Keratinocyte (primary cell): ENCODE data around the gene GOLIM4. TPM values are rescaled to one million over a fixed set of nuclear protein-coding genes. Genes with fewer than 3 reads are reported as not detected.

Source experiments
- DNase-seq: peaks from one replicate; pipeline ENCODE4 v3.0.0-alpha.2; 2011; ENCODE audit warnings: low read depth, missing footprints, low spot score
- FAIRE-seq: peaks from 2 replicates; lab custom pipeline; 2011; peaks lifted over from hg19 to GRCh38; lab: Jason Lieb, UNC
- H2AFZ ChIP-seq: 2 replicates; pipeline ENCODE4 v1.6.0; 2012; ENCODE audit warnings: low read length, control low read depth, inconsistent platforms; ENCODE audit not compliant: control insufficient read depth
- H3K27ac ChIP-seq: 2 replicates; pipeline ENCODE4 v1.5.1; 2011; ENCODE audit warnings: low read length; ENCODE audit not compliant: control insufficient read depth, insufficient read depth
- H3K27me3 ChIP-seq: 3 replicates; pipeline ENCODE4 v1.6.0; 2011; ENCODE audit warnings: low read length; ENCODE audit not compliant: control insufficient read depth, insufficient read depth; ENCODE audit errors: extremely low read depth
- H3K36me3 ChIP-seq, 2 experiments: 2 replicates in 1 of 2; 3 replicates in 1 of 2; pipeline ENCODE4 v1.5.1; 2011; ENCODE audit warnings: low read length in 2 of 2, mild to moderate bottlenecking in 1 of 2; ENCODE audit not compliant: control insufficient read depth in 2 of 2, insufficient read depth in 2 of 2; ENCODE audit errors: extremely low read depth in 1 of 2
- H3K4me1 ChIP-seq: 3 replicates; pipeline ENCODE4 v1.5.1; 2011; ENCODE audit warnings: low read length; ENCODE audit not compliant: control insufficient read depth, insufficient read depth; ENCODE audit errors: extremely low read depth
- H3K4me2 ChIP-seq: 3 replicates; pipeline ENCODE4 v1.6.0; 2011; ENCODE audit warnings: low read depth, low read length; ENCODE audit not compliant: control insufficient read depth, insufficient read depth; ENCODE audit errors: extremely low read depth
- H3K4me3 ChIP-seq, 3 experiments: fragments of 200-600 bp in 1 of 3; sonication (generic) in 1 of 3; 2 replicates in 2 of 3; 3 replicates in 1 of 3; pipeline ENCODE4 v1.5.1; 2011 to 2016; ENCODE audit warnings: low read length in 3 of 3, mild to moderate bottlenecking in 3 of 3, control low read depth in 2 of 3, inconsistent platforms in 1 of 3, low read depth in 1 of 3, mixed read lengths in 1 of 3, mixed run types in 1 of 3, moderate library complexity in 1 of 3; ENCODE audit not compliant: control insufficient read depth in 2 of 3, insufficient read depth in 2 of 3; ENCODE audit errors: extremely low read depth in 1 of 3
- H3K79me2 ChIP-seq: 2 replicates; pipeline ENCODE4 v1.6.0; 2012; ENCODE audit warnings: low read length; ENCODE audit not compliant: control insufficient read depth, insufficient read depth
- H3K9ac ChIP-seq: 3 replicates; pipeline ENCODE4 v1.6.0; 2011; ENCODE audit warnings: low read length; ENCODE audit not compliant: control insufficient read depth, insufficient read depth; ENCODE audit errors: extremely low read depth
- H3K9me1 ChIP-seq: 3 replicates; pipeline ENCODE4 v1.6.0; 2011; ENCODE audit warnings: low read length; ENCODE audit not compliant: control insufficient read depth, insufficient read depth; ENCODE audit errors: extremely low read depth
- H3K9me3 ChIP-seq: 2 replicates; pipeline ENCODE4 v1.5.1; 2012; ENCODE audit warnings: low read depth, low read length; ENCODE audit not compliant: control insufficient read depth
- H4K20me1 ChIP-seq: 3 replicates; pipeline ENCODE4 v1.6.0; 2011; ENCODE audit warnings: low read length; ENCODE audit not compliant: control insufficient read depth, insufficient read depth; ENCODE audit errors: extremely low read depth
- EZH2 ChIP-seq: IDR thresholded peaks from one replicate; pipeline ENCODE4 v1.6.1; 2012; ENCODE audit warnings: inconsistent platforms, mild to moderate bottlenecking, low read length, moderate library complexity
- dilution Hi-C: fragments of 300-500 bp; cut with MboI; formaldehyde crosslinking; loops from one replicate; pipeline ENCODE4 v1.7.0; 2020; ENCODE audit warnings: low sequenced_read_pairs; ENCODE audit not compliant: extremely low pct_ligation_motif_present
- polyA plus RNA-seq, 5 experiments: library from polyadenylated mRNA; depleted of rRNA in 3 of 5; stranded (reverse) in 3 of 5; stranded (forward) in 1 of 5; unstranded in 1 of 5; fragments of >200 nt; gene quantifications; 1 replicate in 1 of 5; 2 replicates in 3 of 5; 3 replicates in 1 of 5; pipeline versions ENCODE4 v1.2.1 to v1.2.3, GENCODE V29; 2011 to 2012; ENCODE audit warnings: missing spikeins in 2 of 5, low read depth in 1 of 5, low replicate concordance in 1 of 5
- TF ChIP-seq, protein P1 (sequence below), 3 experiments: IDR thresholded peaks in 1 of 3; conservative IDR thresholded peaks in 1 of 3; optimal IDR thresholded peaks in 1 of 3; 2 replicates in 2 of 3; 3 replicates in 1 of 3; pipeline versions ENCODE3 to v1.5.1; 2011; ENCODE audit warnings: low read length in 3 of 3, mild to moderate bottlenecking in 3 of 3, moderate library complexity in 2 of 3, control low read depth in 1 of 3, inconsistent platforms in 1 of 3; ENCODE audit not compliant: insufficient read depth in 2 of 3; ENCODE audit errors: extremely low read depth in 1 of 3

Gene GOLIM4
- polyA plus RNA-seq, 1 donor (not counting 4 experiments of a cell fraction or from before 2014, with no cell fraction given) = 13.4 TPM

DNA sequence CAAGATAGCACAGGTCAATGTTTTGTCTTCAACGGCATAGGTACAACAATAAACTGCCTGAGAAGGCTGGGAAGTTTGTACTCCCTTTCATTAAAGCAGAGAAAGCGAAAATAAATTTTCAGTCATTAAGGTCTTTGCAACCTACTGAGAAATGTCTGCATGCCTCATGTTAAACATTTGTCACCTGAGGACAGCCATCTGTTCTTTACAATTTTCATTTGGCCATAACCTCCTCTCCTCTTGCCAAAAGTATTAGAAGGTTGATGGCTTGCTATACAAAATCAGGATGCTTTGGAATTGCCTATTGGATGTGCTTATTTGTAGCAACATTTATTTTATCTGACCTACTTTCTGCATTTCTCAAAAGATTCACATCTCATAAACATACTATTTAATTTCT, 122.7 kb downstream of the GOLIM4 start:
- Histone ChIP-seq H3K36me3 (no peaks in the 10 kb centered on the region), H3K9ac (no peak overlapping the region), H3K27ac (no peak overlapping the region), H3K4me2 (no peak overlapping the region), H3K27me3 (no peaks in the 10 kb centered on the region), H3K4me3 (no peak overlapping the region), H4K20me1 (no peaks in the 10 kb centered on the region), H3K9me3 (no peaks in the 10 kb centered on the region), H3K9me1 (no peaks in the 10 kb centered on the region), H2AFZ (no peak overlapping the region), H3K79me2 (no peaks in the 10 kb centered on the region), H3K4me1 (no peaks in the 10 kb centered on the region)
- dilution Hi-C loops = no loop called here
- no peak for DNase-seq
- TF ChIP-seq, protein P1, sequence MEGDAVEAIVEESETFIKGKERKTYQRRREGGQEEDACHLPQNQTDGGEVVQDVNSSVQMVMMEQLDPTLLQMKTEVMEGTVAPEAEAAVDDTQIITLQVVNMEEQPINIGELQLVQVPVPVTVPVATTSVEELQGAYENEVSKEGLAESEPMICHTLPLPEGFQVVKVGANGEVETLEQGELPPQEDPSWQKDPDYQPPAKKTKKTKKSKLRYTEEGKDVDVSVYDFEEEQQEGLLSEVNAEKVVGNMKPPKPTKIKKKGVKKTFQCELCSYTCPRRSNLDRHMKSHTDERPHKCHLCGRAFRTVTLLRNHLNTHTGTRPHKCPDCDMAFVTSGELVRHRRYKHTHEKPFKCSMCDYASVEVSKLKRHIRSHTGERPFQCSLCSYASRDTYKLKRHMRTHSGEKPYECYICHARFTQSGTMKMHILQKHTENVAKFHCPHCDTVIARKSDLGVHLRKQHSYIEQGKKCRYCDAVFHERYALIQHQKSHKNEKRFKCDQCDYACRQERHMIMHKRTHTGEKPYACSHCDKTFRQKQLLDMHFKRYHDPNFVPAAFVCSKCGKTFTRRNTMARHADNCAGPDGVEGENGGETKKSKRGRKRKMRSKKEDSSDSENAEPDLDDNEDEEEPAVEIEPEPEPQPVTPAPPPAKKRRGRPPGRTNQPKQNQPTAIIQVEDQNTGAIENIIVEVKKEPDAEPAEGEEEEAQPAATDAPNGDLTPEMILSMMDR (optimal IDR thresholded peaks at IDR 0.05 in 1 of 3, IDR thresholded peaks at IDR 0.05 in 1 of 3, conservative IDR thresholded peaks at IDR 0.05 in 1 of 3; ENCODE audit: extremely low read depth in 1 of 3, insufficient read depth in 2 of 3, low read length in 3 of 3) = no peak
- TF ChIP-seq EZH2 = no peak
- FAIRE-seq = no peak

DNA sequence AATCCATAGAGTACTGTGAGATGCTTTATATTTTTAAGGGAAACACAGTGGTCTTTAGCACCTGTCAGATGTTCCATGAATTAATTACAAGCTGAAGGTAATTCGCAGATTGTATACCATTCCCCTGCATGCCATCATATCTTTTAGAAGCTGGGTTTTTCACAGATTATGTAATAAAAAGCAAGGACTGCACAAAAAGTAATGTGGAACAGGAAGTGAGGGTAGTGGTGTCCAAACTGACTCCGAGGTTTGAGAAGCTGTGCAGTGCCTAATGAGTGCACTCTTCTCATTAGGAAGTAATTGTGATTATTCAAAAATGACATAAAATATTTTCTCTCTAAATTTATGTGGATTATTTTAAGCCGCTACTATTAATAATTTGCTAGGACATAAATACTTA, 123.2 kb downstream of the GOLIM4 start:
- Histone ChIP-seq H3K9me1 (no peaks in the 10 kb centered on the region), H3K9me3 (no peaks in the 10 kb centered on the region), H3K4me1 (no peaks in the 10 kb centered on the region), H4K20me1 (no peaks in the 10 kb centered on the region), H3K27me3 (no peaks in the 10 kb centered on the region), H3K36me3 (no peaks in the 10 kb centered on the region), H2AFZ (no peak overlapping the region), H3K79me2 (no peaks in the 10 kb centered on the region), H3K4me3 (no peak overlapping the region), H3K9ac (no peak overlapping the region), H3K4me2 (no peak overlapping the region), H3K27ac (no peak overlapping the region)
- dilution Hi-C loops = no loop called here
- no peak for TF ChIP-seq EZH2
- DNase-seq (no peak), FAIRE-seq (no peak)

DNA sequence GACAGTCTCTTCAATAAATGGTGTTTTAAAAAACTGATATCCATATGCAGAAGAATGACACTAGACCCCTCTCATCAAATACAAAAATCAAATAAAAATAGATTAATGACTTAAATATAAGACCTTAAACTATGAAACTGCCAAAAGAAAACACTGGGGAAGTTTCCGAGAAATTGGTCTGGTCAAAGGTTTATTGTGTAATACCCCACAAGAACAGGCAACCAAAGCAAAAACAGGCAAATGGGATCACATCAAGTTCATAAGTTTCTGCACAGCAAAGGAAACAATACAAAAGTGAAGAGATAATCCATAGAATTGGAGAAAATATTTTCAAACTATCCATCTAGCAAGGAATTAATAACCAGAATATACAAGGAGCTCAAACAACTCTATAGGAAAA, 126.2 kb downstream of the GOLIM4 start:
- Histone ChIP-seq H3K9me3 (no peaks in the 10 kb centered on the region), H3K36me3 (no peaks in the 10 kb centered on the region), H4K20me1 (no peaks in the 10 kb centered on the region), H3K4me1 (no peaks in the 10 kb centered on the region), H3K9ac (no peak overlapping the region), H3K4me2 (no peak overlapping the region), H3K27me3 (no peaks in the 10 kb centered on the region), H3K4me3 (no peak overlapping the region), H3K27ac (no peak overlapping the region), H2AFZ (no peak overlapping the region), H3K9me1 (no peaks in the 10 kb centered on the region), H3K79me2 (no peaks in the 10 kb centered on the region)
- FAIRE-seq (no peak), DNase-seq (no peak)
- no peak for TF ChIP-seq EZH2
- TF ChIP-seq, protein P1 (optimal IDR thresholded peaks at IDR 0.05 in 1 of 3, IDR thresholded peaks at IDR 0.05 in 1 of 3, conservative IDR thresholded peaks at IDR 0.05 in 1 of 3; ENCODE audit: extremely low read depth in 1 of 3, insufficient read depth in 2 of 3, low read length in 3 of 3) = no peak
- dilution Hi-C loops = no loop called here
